ENCODE measurements around the gene TTLL9. TPM values are rescaled to one million over a fixed set of nuclear protein-coding genes. Genes with fewer than 3 reads are reported as not detected.

Gene TTLL9
- total RNA-seq, 1 donor from 2014 or later = 0.60 TPM

DNA sequence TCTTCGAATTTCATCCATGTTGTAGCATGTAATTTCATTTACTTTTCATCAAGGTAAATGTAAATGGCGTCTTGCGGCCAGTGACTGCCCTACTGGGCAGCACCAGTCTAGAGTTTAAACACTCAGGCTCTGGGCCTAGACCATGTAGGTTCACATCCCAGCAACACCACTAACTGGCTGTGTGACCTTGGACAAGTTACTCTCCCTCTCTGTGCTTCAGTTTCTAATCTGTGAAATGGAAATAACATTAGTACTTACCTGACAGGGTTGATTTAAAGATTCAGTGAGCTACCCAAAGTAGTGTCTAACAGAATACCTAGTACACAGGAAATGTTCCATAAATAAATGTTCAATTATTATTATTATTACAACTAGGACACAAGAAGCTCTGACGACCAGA is 52.2 kb downstream of the TTLL9 start:
- Mint-ChIP-seq H3K27ac (no peak overlapping the region), H3K36me3 (ENCODE audit: low read depth) (no peaks in the 10 kb centered on the region), H3K9me3 (no peaks in the 10 kb centered on the region), H3K27me3 (peaks cover 16% of the 10 kb centered on the region), H3K4me3 (no peak overlapping the region), H3K4me1 (peaks cover 18% of the 10 kb centered on the region)
- no peak for DNase-seq
- no peak for ATAC-seq (ENCODE audit: low read depth)
- CTCF ChIA-PET = no interaction called here
- TF ChIP-seq, protein P1, sequence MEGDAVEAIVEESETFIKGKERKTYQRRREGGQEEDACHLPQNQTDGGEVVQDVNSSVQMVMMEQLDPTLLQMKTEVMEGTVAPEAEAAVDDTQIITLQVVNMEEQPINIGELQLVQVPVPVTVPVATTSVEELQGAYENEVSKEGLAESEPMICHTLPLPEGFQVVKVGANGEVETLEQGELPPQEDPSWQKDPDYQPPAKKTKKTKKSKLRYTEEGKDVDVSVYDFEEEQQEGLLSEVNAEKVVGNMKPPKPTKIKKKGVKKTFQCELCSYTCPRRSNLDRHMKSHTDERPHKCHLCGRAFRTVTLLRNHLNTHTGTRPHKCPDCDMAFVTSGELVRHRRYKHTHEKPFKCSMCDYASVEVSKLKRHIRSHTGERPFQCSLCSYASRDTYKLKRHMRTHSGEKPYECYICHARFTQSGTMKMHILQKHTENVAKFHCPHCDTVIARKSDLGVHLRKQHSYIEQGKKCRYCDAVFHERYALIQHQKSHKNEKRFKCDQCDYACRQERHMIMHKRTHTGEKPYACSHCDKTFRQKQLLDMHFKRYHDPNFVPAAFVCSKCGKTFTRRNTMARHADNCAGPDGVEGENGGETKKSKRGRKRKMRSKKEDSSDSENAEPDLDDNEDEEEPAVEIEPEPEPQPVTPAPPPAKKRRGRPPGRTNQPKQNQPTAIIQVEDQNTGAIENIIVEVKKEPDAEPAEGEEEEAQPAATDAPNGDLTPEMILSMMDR (IDR thresholded peaks at IDR 0.05) = no peak
- POLR2A ChIA-PET = interaction anchor here (0.8 kb wide), 1 partner anchor 27 kb away, joined by 3 read pairs; no protein-coding TSS in a partner anchor
- intact Hi-C loops (cut with micrococcal nuclease) = no loop called here

DNA sequence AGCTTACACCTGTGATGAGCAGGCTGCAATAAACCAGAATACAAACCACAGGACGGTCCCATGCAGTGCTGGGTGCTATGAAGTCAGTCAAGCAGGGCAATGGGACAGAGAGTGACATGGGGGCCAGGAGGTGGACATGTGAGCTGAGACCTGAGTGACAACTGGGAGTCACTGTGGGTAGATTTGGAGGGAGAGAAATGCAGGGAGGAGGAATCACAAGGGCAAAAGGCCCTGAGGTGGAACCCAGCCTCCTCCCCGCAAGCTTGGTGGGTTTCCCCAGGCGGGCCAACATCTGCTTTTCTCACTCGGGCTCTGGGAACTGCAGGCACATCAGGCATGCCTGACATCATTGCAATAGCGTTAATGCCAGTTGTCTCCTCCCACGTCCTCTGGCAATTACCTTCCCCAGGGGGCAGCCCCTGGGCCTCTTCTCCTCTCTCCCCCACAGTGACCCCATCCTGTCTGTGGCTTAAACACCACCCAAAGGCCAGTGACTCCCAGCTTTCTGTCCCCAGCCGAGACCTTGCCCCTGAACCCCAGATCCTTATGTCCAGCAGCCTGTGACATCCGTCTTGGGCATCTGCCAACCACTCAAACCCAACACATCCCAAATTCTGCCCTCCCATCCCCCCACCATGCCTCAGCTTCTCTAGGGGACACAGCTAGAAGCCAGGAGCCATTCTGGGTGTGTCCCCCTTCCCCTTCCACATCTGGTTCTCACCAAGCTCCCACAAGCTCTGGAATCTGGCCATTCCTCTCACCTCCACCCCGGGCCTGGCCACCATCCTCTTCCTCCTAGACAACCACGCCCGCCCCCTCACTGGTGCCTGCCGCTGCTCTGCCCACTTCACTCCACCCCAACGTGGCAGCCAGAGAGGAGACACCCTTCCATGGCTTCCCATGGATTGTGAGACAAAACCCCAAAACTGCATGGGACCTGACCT is 53.2 kb downstream of the TTLL9 start:
- POLR2A ChIA-PET = interaction anchor here (0.8 kb wide), 1 partner anchor 28 kb away, joined by 3 read pairs; no protein-coding TSS in a partner anchor
- TF ChIP-seq, protein P1 (IDR thresholded peaks at IDR 0.05) = no peak
- CTCF ChIA-PET = no interaction called here
- intact Hi-C loops (cut with micrococcal nuclease) = no loop called here
- no peak for DNase-seq
- Mint-ChIP-seq H3K4me1 (peaks cover 12% of the 10 kb centered on the region), H3K36me3 (ENCODE audit: low read depth) (no peaks in the 10 kb centered on the region), H3K27ac (peak overlapping the region; percentile 15), H3K27me3 (peaks cover 18% of the 10 kb centered on the region), H3K9me3 (no peaks in the 10 kb centered on the region), H3K4me3 (no peak overlapping the region)
- ATAC-seq (ENCODE audit: low read depth) = peak; percentile 75

DNA sequence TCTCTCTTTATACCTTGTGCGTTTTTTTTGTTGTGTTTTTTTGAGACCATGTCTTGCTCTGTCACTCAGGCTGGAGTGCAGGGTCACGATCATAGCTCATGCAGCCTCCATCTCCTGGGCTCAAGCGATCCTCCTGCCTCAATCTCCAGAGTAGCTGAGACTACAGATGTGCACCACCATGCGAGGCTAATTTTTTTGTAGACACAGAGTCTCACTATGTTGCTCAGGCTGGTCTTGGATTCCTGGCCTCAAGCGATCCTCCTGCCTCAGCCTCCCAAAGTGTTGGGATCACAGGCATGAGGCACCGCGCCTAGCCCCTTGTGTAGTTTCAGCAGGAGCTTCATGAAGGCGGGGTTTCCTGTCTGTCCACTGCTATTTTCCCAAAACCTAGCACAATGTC is 54.1 kb downstream of the TTLL9 start:
- Mint-ChIP-seq H3K4me1 (peaks cover 12% of the 10 kb centered on the region), H3K4me3 (no peak overlapping the region), H3K27ac (no peak overlapping the region), H3K9me3 (no peaks in the 10 kb centered on the region), H3K36me3 (ENCODE audit: low read depth) (no peaks in the 10 kb centered on the region), H3K27me3 (peaks cover 18% of the 10 kb centered on the region)
- TF ChIP-seq, protein P1 (IDR thresholded peaks at IDR 0.05) = no peak
- ATAC-seq (ENCODE audit: low read depth) (no peak), DNase-seq (no peak)
- ChIA-PET CTCF (no interaction called here), POLR2A (no interaction called here)
- intact Hi-C loops (cut with micrococcal nuclease) = no loop called here

DNA sequence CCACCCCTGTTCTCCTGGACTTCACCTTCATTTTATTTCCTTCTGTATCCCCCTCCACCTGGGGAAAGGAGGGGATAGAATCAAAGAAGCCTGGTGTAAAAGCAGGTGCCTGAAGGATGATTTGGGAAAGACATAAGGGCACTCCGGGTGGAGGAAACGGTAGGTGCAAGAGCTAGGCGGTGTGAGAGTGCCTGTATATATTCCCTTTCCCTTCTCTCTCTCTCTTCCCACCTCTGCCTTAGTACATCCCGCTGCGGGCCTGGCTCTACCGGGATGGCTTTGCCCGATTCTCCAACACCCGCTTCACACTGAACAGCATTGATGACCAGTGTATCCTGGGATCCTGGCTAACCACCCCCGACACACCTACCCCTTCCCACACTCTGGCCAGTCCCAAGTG is 55.2 kb downstream of the TTLL9 start:
- ChIA-PET CTCF (no interaction called here), POLR2A (no interaction called here)
- intact Hi-C loops (cut with micrococcal nuclease) = no loop called here
- no peaks in the 10 kb centered on the region for H3K36me3 Mint-ChIP-seq (ENCODE audit: low read depth)
- DNase-seq (no peak), ATAC-seq (ENCODE audit: low read depth) (no peak)
- H3K27ac Mint-ChIP-seq = no peak overlapping the region
- peaks cover 18% of the 10 kb centered on the region for H3K27me3 Mint-ChIP-seq
- H3K9me3 Mint-ChIP-seq = no peaks in the 10 kb centered on the region
- H3K4me1 Mint-ChIP-seq = peaks cover 12% of the 10 kb centered on the region
- H3K4me3 Mint-ChIP-seq = no peak overlapping the region
- TF ChIP-seq, protein P1 (IDR thresholded peaks at IDR 0.05) = no peak

DNA sequence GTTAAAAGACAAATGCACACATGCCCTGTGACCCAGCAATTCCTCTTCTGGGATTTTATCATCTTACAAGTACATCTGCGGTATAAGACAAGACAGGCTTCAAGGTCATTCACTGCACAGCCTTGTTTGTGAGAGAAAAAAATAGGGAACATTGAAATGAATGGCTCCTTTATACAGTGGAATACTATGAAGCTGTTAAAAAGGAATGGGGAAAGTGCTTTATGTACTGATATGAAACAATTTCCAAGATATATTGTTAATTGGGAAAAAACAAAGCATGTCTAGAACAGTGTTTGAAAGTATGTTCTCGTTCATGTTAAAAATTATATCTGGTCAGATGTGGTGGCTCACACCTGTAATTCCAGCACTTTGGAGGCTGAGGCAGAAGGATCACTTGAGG is 56.1 kb downstream of the TTLL9 start:
- intact Hi-C loops (cut with micrococcal nuclease) = no loop called here
- H3K4me3 Mint-ChIP-seq = no peak overlapping the region
- no peaks in the 10 kb centered on the region for H3K9me3 Mint-ChIP-seq
- H3K36me3 Mint-ChIP-seq (ENCODE audit: low read depth) = no peaks in the 10 kb centered on the region
- ATAC-seq (ENCODE audit: low read depth) = no peak
- POLR2A ChIA-PET = no interaction called here
- peaks cover 17% of the 10 kb centered on the region for H3K27me3 Mint-ChIP-seq
- no peak for DNase-seq
- TF ChIP-seq, protein P1 (IDR thresholded peaks at IDR 0.05) = no peak
- H3K27ac Mint-ChIP-seq = no peak overlapping the region
- CTCF ChIA-PET = no interaction called here
- peaks cover 12% of the 10 kb centered on the region for H3K4me1 Mint-ChIP-seq
